Germinal center (tissue), 1 donor: ENCODE measurements around the gene OR51B4.
"Not testable (repeated sequence)": the region's sequence is repeated elsewhere in the genome, so short reads cannot be mapped to it uniquely, and the experiment has no call there.

Experiments
- DNase-seq: peaks from one replicate; pipeline ENCODE4 v3.0.0; 2012; ENCODE audit warnings: mixed read lengths, low spot score

OR51B4 gene

GRCh38 chr11:5301846-5302245, at the start of gene OR51B4:
Gene OR51B4, minus strand, starts transcription at chr11:5301946. Its CDS starts 0 bp downstream, at chr11:5301946.
- DNase-seq, result no peak

GRCh38 chr11:5351208-5351607, 49.5 kb upstream of the OR51B4 start, which contains the start of gene OR51B6:
Gene OR51B6, plus strand, starts transcription at chr11:5351508. Its CDS starts 0 bp downstream, at chr11:5351508.
- DNase-seq, result no peak

- no peak for DNase-seq
Observed at GRCh38 chr11:5349550-5349949, 47.8 kb upstream of the OR51B4 start.

GRCh38 chr11:5348551-5349194, 46.9 kb upstream of the OR51B4 start:
- DNase-seq, result no peak

- DNase-seq, result no peak
Observed at GRCh38 chr11:5345831-5346230, 44.1 kb upstream of the OR51B4 start.

GRCh38 chr11:5343474-5344335, 42.0 kb upstream of the OR51B4 start, which contains the start of gene OR51B5:
Gene OR51B5, minus strand, starts transcription at chr11:5343524. Its CDS starts 0 bp downstream, at chr11:5343524.
- DNase-seq, result no peak

GRCh38 chr11:5339771-5340322, 38.1 kb upstream of the OR51B4 start:
- DNase-seq, result no peak

- DNase-seq, result not testable (repeated sequence)
Observed at GRCh38 chr11:5337253-5337652, 35.5 kb upstream of the OR51B4 start.

GRCh38 chr11:5336331-5336730, 34.6 kb upstream of the OR51B4 start:
- DNase-seq, result no peak

GRCh38 chr11:5335170-5335569, 33.4 kb upstream of the OR51B4 start:
- no peak for DNase-seq

- DNase-seq, result no peak
Observed at GRCh38 chr11:5324197-5324596, 22.5 kb upstream of the OR51B4 start, which contains the start of gene OR51B2. Gene OR51B2, minus strand, starts transcription at chr11:5324297. Its CDS starts 0 bp downstream, at chr11:5324297.

GRCh38 chr11:5317292-5317691, 15.5 kb upstream of the OR51B4 start:
- DNase-seq, result no peak

- DNase-seq, result not testable (repeated sequence)
Observed at GRCh38 chr11:5313326-5314023, 11.7 kb upstream of the OR51B4 start.

- no peak for DNase-seq
Observed at GRCh38 chr11:5310423-5310822, 8.7 kb upstream of the OR51B4 start.

GRCh38 chr11:5307256-5308019, 5.7 kb upstream of the OR51B4 start:
- no peak for DNase-seq

GRCh38 chr11:5304046-5304445, 2.3 kb upstream of the OR51B4 start:
- no peak for DNase-seq

GRCh38 chr11:5303626-5304025, 1.9 kb upstream of the OR51B4 start:
- DNase-seq, result no peak

- no peak for DNase-seq
Observed at GRCh38 chr11:5300251-5300650, 1.5 kb downstream of the OR51B4 start.

GRCh38 chr11:5298451-5298850, 3.3 kb downstream of the OR51B4 start:
- no peak for DNase-seq

GRCh38 chr11:5297721-5298323, 3.9 kb downstream of the OR51B4 start:
- no peak for DNase-seq
